Measurements from ENCODE around the gene CHRNA1. TPM values are rescaled to one million over a fixed set of nuclear protein-coding genes. Genes with fewer than 3 reads are reported as not detected.

Gene CHRNA1
- total RNA-seq, 2 experiments from 2014 or later, result 0.17 to 0.19 TPM

DNA sequence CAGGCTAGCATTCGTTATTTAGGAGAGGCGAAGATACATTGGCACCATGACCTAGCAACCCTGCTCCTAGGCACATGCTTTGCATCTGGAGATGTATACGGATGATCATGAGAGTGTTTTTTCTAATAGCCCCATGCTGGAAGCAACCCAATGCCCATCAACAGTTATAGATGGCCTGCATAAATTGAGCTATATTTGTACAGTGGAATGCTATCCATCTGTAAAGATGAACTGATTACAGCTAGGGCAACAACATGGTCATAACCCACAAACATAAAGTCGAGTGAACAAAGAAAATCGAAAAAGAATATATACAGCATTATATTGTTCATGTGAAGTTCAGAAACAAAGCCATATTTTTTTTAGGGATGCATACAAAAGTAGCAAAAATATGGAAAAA lies 20.6 kb upstream of the CHRNA1 start:
- Mint-ChIP-seq H3K9me3 (no peaks in the 10 kb centered on the region), H3K4me1 (ENCODE audit: low read depth) (peaks cover 20% of the 10 kb centered on the region), H3K36me3 (ENCODE audit: low read depth) (no peaks in the 10 kb centered on the region), H3K4me3 (no peak overlapping the region), H3K27ac (no peak overlapping the region), H3K27me3 (no peaks in the 10 kb centered on the region)
- no peaks in the 10 kb centered on the region for H3K36me3 ChIP-seq (ENCODE audit: insufficient read depth, low read length)
- TF ChIP-seq CTCF (IDR thresholded peaks at IDR 0.05), result no peak
- peaks cover 21% of the 10 kb centered on the region for H3K4me1 ChIP-seq (ENCODE audit: insufficient read depth, low read length)
- intact Hi-C loops (cut with DNase I, micrococcal nuclease), result no loop called here
- no peaks in the 10 kb centered on the region for H3K9me3 ChIP-seq (ENCODE audit: control insufficient read depth in 1 of 2, insufficient read depth in 1 of 2, low read length in 2 of 2)
- DNase-seq (no peak), ATAC-seq (ENCODE audit: poor library complexity) (no peak)
- no peaks in the 10 kb centered on the region for H3K27me3 ChIP-seq (ENCODE audit: control insufficient read depth in 1 of 2, insufficient read depth in 2 of 2, low read length in 2 of 2)
- no peak overlapping the region for H3K4me3 ChIP-seq (ENCODE audit: low read length)
- H3K27ac ChIP-seq (ENCODE audit: low read depth in 1 of 2, low read length in 2 of 2), result no peak overlapping the region
- POLR2A ChIA-PET, result no interaction called here
- CTCF ChIA-PET, result interaction anchor here (0.6 to 1.7 kb wide), 2 partner anchors 36 to 93 kb away, joined by 3 to 5 read pairs; no protein-coding TSS in a partner anchor

DNA sequence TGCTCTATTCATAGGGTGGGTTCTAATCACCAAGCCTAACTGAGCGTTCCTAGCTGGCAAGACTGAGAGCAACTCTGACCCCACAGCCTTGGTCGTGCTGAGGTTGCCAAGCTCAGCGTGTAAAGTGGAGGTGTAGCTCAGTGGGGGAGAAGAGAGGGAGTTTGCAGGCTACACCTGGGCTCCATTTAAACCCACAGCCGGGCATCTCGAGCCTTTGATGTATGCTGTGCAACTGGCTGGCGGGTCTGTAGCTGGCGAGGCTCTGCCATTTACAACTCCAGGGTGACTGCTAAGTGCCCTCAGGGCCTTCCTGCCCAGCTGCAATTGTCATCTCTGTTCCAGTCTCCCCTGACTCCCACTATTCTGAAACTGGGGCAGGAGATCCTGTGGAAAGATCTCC lies 20.0 kb upstream of the CHRNA1 start:
- Histone ChIP-seq H3K27ac (ENCODE audit: low read depth in 1 of 2, low read length in 2 of 2) (no peak overlapping the region), H3K4me3 (ENCODE audit: low read length) (no peak overlapping the region), H3K36me3 (ENCODE audit: insufficient read depth, low read length) (no peaks in the 10 kb centered on the region), H3K9me3 (ENCODE audit: control insufficient read depth in 1 of 2, insufficient read depth in 1 of 2, low read length in 2 of 2) (no peaks in the 10 kb centered on the region), H3K4me1 (ENCODE audit: insufficient read depth, low read length) (peaks cover 26% of the 10 kb centered on the region), H3K27me3 (ENCODE audit: control insufficient read depth in 1 of 2, insufficient read depth in 2 of 2, low read length in 2 of 2) (no peaks in the 10 kb centered on the region)
- H3K4me1 Mint-ChIP-seq (ENCODE audit: low read depth), result peaks cover 24% of the 10 kb centered on the region
- H3K27me3 Mint-ChIP-seq, result no peaks in the 10 kb centered on the region
- no peak for DNase-seq
- intact Hi-C loops (cut with DNase I, micrococcal nuclease), result no loop called here
- ATAC-seq (ENCODE audit: poor library complexity), result no peak
- H3K4me3 Mint-ChIP-seq, result no peak overlapping the region
- no peaks in the 10 kb centered on the region for H3K36me3 Mint-ChIP-seq (ENCODE audit: low read depth)
- CTCF ChIA-PET, result interaction anchor here (1.7 kb wide), 1 partner anchor 35 kb away, joined by 5 read pairs; no protein-coding TSS in a partner anchor
- no peak for TF ChIP-seq CTCF (IDR thresholded peaks at IDR 0.05)
- H3K9me3 Mint-ChIP-seq, result no peaks in the 10 kb centered on the region
- POLR2A ChIA-PET, result no interaction called here
- H3K27ac Mint-ChIP-seq, result no peak overlapping the region

GRCh38 chr2:174781996-174782395 lies 17.7 kb upstream of the CHRNA1 start:
- POLR2A ChIA-PET, result no interaction called here
- peaks cover 36% of the 10 kb centered on the region for H3K4me1 ChIP-seq (ENCODE audit: insufficient read depth, low read length)
- H3K36me3 ChIP-seq (ENCODE audit: insufficient read depth, low read length), result no peaks in the 10 kb centered on the region

More at GRCh38 chr2:174781996-174782395, 17.7 kb upstream of the CHRNA1 start:
- no peaks in the 10 kb centered on the region for H3K9me3 Mint-ChIP-seq
- H3K4me1 Mint-ChIP-seq (ENCODE audit: low read depth), result peaks cover 38% of the 10 kb centered on the region
- no peaks in the 10 kb centered on the region for H3K36me3 Mint-ChIP-seq (ENCODE audit: low read depth)
- no peaks in the 10 kb centered on the region for H3K27me3 Mint-ChIP-seq
- Histone ChIP-seq H3K27me3 (ENCODE audit: control insufficient read depth in 1 of 2, insufficient read depth in 2 of 2, low read length in 2 of 2) (no peaks in the 10 kb centered on the region), H3K9me3 (ENCODE audit: control insufficient read depth in 1 of 2, insufficient read depth in 1 of 2, low read length in 2 of 2) (no peaks in the 10 kb centered on the region), H3K4me3 (ENCODE audit: low read length) (no peak overlapping the region), H3K27ac (ENCODE audit: low read depth in 1 of 2, low read length in 2 of 2) (no peak overlapping the region)
- H3K4me3 Mint-ChIP-seq, result no peak overlapping the region
- CTCF ChIA-PET, result no interaction called here
- intact Hi-C loops (cut with DNase I, micrococcal nuclease), result no loop called here
- DNase-seq (no peak), ATAC-seq (ENCODE audit: poor library complexity) (no peak)
- H3K27ac Mint-ChIP-seq, result peak overlapping the region; percentile 21
- TF ChIP-seq CTCF (IDR thresholded peaks at IDR 0.05), result no peak

Data from CD4-positive, alpha-beta T cell (primary cell).